Measurements from ENCODE around the gene CAND2.

DNA sequence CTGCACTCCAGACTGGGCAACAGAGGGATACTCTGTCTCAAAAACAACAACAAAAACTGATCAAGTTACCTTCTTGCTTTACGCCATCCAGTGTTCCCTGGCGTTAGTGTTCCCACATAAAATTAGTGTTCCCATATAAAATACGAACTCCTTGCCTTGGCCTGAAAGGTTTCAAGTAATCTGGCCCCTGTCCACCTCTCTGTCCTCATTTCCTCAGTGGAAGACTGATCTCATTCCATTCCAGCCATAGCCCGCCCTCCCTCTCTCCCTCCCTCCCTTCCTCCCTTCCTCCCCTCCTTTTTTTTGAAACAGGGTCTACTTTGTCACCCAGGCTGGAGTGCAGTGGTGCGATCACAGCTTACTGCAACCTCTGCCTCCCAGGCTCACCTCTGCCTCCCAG lies 2.8 kb upstream of the CAND2 start:
- no peak for TF ChIP-seq CTCF (IDR thresholded peaks at IDR 0.05; ENCODE audit: low read depth, low read length)
- TF ChIP-seq EZH2phosphoT487 (IDR thresholded peaks at IDR 0.05; ENCODE audit: low read depth): no peak

Measured in OCI-LY3 (cell line).